Inflammatory macrophage treated with lipopolysaccharide for 1 hour (primary cell): ENCODE measurements around the gene HNRNPUL1.

ENCODE experiments used
- DNase-seq, 2 donors: peaks; one replicate each; pipeline ENCODE4 v3.0.0-alpha.2; 2020 to 2022

The HNRNPUL1 gene

GRCh38 chr19:41309180-41310032 is 45.2 kb downstream of the HNRNPUL1 start:
- DNase-seq: peak in 1 of 2 donors; percentile 23

DNA sequence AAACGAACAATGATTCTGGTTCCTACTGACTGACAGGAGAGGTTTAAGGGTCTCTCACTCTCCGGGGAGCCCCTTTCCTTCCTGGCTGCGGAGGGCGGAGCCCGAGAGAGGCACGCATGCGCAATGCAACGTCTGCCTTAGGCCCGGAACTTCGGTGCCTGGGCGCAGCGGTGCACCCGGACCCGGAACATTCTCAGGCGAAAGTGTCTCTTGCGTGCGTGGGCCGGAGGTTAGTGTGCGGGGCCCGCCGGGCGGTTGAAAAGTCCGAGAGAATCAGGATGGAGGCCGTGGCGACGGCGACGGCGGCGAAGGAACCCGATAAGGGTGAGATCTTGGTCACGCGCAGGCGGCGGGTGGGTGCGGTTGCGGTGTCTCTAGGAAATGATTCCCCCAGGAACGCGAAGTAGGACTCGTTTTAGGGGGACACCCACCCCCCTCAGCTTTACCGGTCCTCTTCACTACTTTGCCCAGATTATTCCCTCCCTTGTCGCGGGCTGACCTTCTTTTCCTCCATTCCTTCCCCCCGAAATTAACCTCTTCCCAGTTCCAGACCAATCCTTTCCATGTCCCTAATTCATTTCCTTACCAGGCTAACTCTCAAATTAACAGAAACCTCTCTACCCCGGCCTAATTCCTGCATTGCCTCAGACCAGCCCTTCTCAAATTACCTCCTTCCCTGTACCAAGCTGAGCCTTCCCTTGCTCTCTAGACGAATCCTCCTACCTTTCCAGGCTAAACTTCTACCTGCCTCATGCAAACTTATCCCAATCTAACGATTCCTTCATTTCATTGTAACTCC is 46.1 kb downstream of the HNRNPUL1 start, which contains the start of gene CCDC97:
TSS of gene CCDC97 (plus strand) at position 140 of the 799 bp plus-strand sequence. CDS start at position 279, 139 bp downstream.
- DNase-seq: peak; percentile 76 to 88

DNA sequence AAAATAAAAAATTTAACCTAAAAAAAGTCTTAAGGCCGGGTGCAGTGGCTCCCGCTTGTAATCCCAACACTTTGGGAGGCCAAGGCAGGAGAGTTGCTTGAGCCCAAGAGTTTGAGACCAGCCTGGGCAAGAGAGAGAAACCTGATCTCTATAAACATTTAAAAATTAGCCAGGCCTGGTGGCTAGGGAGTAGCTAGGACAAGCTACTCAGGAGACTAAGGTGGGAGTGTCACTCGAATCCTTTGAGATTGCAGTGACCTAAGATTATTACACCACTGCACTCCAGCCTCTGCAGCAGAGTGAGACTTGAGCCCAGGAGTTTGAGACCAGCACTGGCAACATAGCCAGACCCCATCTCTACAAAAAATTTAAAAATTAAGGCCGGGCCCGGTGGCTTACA is 46.9 kb downstream of the HNRNPUL1 start:
- DNase-seq: no peak

- DNase-seq: no peak
These were observed 47.4 kb downstream of the HNRNPUL1 start for GRCh38 chr19:41311613-41312012.

GRCh38 chr19:41316306-41316920 is 52.2 kb downstream of the HNRNPUL1 start:
- DNase-seq: no peak

DNA sequence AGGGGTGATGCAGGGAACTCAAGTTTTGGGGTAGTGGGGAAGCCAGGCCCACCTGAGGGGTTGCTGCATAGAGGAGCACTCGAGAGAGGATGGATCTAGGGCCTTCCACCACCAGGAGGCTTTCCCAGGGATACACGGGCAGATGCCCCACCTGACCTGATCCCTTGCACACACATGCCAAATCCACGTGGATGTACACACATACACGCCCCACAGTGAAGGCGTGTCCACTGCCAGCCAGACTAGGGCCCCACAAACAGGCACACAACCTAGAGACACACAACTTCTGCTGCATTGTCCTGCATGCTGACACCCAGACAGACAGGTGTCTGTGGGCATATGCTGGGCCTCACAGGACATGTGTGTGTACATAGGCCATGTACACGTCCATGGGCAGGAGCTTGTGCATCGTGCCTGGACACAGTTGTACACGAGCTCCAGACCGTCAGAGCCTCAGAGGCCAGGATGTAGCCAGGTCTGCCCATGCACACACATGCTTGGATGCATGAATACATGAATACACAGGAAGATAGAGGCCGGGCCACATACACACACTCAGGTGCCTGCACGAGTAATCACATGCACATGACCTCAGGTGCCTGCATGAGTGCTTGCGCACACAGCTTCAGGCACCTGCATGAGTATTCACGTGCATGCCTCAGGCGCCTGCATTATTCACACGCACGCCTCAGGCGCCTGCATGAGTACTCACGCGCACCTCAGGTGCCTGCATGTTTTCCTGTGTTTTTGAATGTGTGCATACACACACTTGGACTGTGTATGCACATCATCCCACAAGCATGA is 54.7 kb downstream of the HNRNPUL1 start:
- DNase-seq: no peak

GRCh38 chr19:41319500-41320184 is 55.5 kb downstream of the HNRNPUL1 start:
- no peak for DNase-seq

DNA sequence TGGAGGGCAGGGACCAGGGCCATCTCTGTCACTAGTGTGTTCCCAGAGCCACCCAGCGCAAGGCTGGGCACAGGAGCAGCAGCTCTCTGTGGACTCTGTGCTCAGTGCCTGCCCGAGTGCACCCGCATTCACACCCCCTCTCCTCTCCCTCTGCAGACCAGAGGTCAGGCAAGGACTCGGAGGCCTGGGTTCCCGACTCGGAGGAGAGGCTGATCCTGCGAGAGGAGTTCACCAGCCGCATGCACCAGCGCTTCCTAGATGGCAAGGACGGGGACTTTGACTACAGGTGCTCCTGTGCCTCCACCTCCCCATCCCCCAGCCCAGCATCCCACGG is 56.0 kb downstream of the HNRNPUL1 start:
- DNase-seq: no peak

GRCh38 chr19:41320568-41320967 is 56.4 kb downstream of the HNRNPUL1 start:
- DNase-seq: no peak

DNA sequence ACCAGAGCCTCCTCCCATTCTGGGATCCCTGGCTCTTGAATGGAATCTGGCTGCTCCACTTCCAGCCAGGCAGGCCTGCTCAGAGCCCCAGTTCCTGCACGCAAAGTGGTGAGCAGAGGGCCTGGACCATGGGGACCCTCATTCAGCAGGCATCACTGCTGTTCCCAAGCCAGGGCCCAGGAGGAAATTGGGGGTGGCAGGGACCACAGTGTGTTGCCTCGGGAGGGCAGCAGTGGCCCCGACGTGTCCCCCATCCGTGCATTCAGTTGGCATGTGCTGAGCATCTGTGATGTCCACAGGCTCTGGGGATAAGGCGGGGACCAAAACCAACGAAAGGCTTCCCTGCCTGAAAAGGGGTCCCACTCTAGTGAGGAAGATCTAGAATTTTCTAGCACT is 57.0 kb downstream of the HNRNPUL1 start:
- no peak for DNase-seq

GRCh38 chr19:41321600-41322270 is 57.6 kb downstream of the HNRNPUL1 start:
- peak in 1 of 2 donors; percentile 62 for DNase-seq

DNA sequence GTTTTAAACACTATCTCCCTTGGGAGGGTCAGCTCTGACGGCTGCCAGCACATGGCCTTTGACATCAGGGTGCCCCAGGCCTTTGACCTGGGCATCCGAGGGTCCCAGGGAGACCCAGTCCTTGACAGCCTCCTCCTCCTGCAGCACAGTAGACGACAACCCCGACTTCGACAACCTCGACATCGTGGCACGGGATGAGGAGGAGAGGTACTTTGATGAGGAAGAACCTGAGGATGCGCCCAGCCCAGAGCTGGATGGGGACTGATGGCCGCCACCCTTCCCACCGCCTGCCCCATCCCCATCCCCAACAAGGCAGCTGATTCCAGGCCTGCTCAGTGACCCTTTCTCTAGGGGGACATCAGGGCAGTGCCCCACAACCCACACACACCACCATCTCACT is 58.3 kb downstream of the HNRNPUL1 start:
- DNase-seq: no peak

DNA sequence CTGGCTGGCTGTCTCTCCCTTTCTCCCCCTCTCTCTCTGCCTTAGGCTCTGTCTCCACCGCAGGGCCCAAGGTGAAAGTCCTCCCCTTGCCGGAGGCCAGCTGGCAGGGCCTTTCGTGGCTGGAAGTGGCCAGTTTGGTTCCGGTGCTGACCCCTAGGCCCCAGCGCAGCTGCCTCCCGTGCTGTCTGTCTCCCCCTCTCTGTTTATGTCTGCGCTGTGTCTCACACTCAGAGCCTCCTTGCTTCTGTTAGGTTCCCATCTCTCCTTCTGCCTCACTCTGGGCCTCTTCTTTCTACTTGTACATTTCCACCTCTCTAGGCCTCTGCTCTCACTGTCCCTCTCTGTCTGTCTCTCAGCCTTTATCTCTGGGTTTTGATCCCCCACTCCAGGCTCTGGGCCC is 58.9 kb downstream of the HNRNPUL1 start:
- DNase-seq: no peak

DNA sequence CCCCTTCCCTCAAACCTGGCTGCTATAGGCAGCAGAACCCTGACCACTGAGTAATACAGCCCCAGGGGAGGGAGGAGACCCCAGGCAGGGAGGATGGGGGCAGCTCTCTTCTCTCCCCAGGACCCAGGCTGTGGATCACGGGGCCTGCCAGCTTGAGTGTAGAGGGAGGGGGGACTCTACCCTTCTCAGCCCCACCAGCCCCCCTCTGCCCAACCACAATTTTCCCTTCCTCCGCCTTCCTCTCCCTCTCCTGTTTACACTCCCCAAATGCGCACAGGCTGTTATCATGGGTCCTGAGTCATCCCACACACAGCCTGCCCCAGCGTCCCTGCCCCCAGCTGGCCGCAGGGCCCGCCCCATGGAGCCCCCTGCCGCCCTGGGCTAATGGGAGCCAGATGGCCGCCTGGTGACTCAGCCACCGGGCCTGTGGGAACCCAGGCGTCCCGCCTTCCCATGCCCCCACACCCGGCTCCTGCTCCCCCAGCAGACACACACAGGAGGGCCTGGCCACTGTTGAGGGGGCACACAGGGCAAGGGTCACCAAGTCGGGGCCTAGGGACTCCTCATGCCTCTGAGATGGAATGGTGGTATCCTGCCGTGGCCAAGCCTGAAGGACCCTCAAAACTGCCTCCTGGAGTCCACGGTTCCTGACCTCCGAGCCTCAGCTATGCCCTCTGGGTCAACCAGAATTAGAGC is 59.4 kb downstream of the HNRNPUL1 start:
- no peak for DNase-seq

GRCh38 chr19:41324231-41324702 is 60.1 kb downstream of the HNRNPUL1 start:
- peak; percentile 43 to 58 for DNase-seq

DNA sequence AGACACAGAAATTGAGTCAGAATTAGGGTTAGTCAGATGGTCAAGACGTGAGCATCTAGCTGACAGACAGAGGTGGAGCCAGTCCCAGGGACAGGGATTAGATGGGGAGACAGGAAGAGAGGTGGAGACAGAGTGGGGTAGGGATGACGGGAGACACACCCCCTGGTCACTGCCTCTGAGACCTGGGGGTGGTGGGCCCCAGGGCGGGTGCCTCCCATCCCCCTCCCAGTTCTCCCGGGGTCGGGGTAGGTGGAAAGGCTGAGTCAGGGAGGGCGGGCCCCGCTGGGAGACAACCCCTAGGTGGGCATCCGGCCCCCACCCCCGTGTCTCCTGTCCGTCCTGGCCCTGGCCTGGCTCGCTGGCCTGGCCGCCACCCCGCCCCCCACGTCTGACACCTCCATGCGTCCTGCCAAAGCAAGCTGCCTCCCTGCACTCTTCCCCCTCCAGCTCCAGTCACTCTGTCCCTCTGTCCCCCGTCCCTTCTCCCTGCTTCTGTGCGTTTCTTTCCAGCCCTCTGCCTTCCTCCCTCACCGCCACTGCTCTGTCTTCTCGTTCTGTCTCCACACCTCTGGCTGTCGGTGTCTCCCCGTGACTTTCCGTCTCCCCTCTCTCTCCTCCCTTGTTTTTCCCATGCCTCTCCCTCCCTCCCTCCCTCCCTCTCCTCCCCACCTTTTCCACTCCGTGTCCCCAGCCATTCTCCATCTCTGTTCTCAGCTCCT is 60.9 kb downstream of the HNRNPUL1 start:
- DNase-seq: no peak

DNA sequence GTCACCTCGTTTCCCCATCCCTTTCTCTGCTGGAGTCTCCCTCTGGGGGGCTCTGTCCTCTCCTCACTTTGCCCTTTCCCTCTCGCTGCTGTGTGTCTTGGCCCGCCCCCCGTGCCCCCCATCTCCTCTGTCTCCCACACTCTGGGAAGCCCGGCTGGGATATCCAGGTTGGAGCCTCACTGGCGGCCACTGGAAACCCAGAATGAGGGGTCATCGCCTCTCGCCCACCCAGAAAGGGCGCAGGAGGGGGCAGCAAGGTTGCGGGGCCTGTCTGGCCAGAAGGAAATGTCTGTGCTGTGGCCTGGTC is 61.4 kb downstream of the HNRNPUL1 start:
- DNase-seq: no peak

DNA sequence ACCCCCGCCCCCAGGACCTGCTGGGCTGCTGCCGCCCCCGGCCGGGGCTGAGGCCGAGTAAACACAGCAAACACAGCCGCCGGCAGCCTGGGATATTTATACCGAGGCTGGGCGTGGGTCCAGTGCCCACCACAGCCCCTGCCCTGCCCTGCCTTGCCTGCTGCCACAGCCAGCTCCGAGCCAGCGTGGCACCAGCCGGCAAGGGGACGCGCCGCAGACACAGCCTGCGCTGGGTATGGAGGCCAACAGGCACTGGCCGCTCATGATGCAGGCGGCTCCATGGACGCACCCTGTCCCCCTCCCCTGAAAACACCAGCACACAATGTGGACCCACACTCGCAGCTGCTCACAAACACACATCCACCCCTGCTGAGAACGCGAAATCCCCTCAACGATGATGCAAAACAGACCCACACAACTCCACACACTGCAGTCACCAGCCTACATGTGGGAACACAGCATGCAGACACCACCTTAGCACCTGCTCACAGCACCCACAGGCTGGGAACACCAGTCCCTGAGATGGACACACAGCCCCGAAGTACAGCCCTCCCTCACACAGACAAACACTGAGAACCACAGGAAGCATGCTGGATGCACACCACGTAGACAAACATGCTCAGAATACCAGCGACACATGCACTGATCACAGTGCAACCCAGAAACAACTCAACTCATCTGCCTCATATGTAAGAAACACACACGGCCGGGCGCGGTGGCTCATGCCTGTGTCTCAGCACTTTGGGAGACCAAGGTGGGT is 62.0 kb downstream of the HNRNPUL1 start:
- DNase-seq: no peak

DNA sequence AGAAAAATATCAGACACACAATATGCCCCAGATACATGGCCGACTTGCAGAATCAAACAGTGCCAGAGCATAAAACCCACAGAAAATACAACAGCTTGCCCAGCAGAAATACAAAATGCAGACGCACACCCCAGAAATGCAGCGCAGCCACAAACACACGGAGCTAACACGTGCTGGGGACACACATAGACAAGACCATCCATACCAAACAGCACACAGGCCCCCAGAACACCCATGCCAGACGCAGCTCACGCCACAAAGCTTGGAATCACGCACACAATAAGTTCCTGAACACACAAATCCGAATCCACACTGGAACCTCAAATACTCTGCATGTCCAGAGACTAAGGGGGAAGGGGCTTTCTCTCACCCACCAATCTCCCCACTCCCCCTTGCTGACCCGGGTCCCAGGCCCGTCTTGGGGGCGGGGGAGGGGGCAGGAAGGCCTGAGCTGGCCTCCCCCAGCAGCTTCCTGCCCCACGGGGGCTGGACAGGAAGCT is 63.0 kb downstream of the HNRNPUL1 start:
- no peak for DNase-seq
